CD8-positive, alpha-beta memory T cell (primary cell): Measurements from ENCODE around the gene RGS8. TPM values are rescaled to one million over a fixed set of nuclear protein-coding genes. Genes with fewer than 3 reads are reported as not detected.

Experiments
- CTCF ChIA-PET: fragments of 350-600 bp; sonication (Branson Sonifier 250); formaldehyde crosslinking; loops from one replicate; lab custom pipeline; 2021; ENCODE audit warnings: antibody characterized with exemption; lab: Charles Lee
- POLR2A ChIA-PET: fragments of 350-600 bp; sonication (Branson Sonifier 250); formaldehyde crosslinking; loops from one replicate; lab custom pipeline; 2021; ENCODE audit warnings: antibody characterized with exemption; lab: Charles Lee
- DNase-seq, 5 donors: peaks; one replicate each; pipeline versions ENCODE4 v3.0.0 to v3.0.0-alpha.2; 2020 to 2022; ENCODE audit warnings: mixed read lengths in 1 of 5
- H3K27ac ChIP-seq: one replicate; pipeline ENCODE4 v1.7.0; 2013; ENCODE audit warnings: low read depth, mild to moderate bottlenecking, low read length, moderate library complexity
- H3K27me3 ChIP-seq: 2 replicates; pipeline ENCODE4 v1.7.0; 2013; ENCODE audit warnings: low read length, mild to moderate bottlenecking; ENCODE audit not compliant: insufficient read depth, poor library complexity, severe bottlenecking
- H3K36me3 ChIP-seq: 2 replicates; pipeline ENCODE4 v1.7.0; 2013; ENCODE audit warnings: mild to moderate bottlenecking, low read length, moderate library complexity; ENCODE audit not compliant: insufficient read depth
- H3K4me1 ChIP-seq: 2 replicates; pipeline ENCODE4 v1.7.0; 2013; ENCODE audit warnings: mild to moderate bottlenecking, low read length, moderate library complexity; ENCODE audit not compliant: insufficient read depth
- H3K4me3 ChIP-seq: 2 replicates; pipeline ENCODE4 v1.7.0; 2013; ENCODE audit warnings: mild to moderate bottlenecking, low read length
- H3K9me3 ChIP-seq: 2 replicates; pipeline ENCODE4 v1.7.0; 2013; ENCODE audit warnings: mild to moderate bottlenecking, low read length
- H3K27ac Mint-ChIP-seq, 8 donors: one replicate each; pipeline ENCODE4 v1.8.0; 2020 to 2021; ENCODE audit warnings: mixed read lengths in 8 of 8, mild to moderate bottlenecking in 6 of 8, inconsistent platforms in 3 of 8, moderate library complexity in 3 of 8
- H3K27me3 Mint-ChIP-seq, 2 donors: one replicate each; pipeline ENCODE4 v1.8.0; 2020 to 2021; ENCODE audit warnings: mixed read lengths in 2 of 2, mild to moderate bottlenecking in 1 of 2, moderate library complexity in 1 of 2
- H3K36me3 Mint-ChIP-seq, 3 donors: one replicate each; pipeline ENCODE4 v1.8.0; 2020 to 2021; ENCODE audit warnings: mixed read lengths in 3 of 3, inconsistent platforms in 1 of 3, mild to moderate bottlenecking in 1 of 3
- H3K4me1 Mint-ChIP-seq, 3 donors: one replicate each; pipeline ENCODE4 v1.8.0; 2020 to 2021; ENCODE audit warnings: mixed read lengths in 3 of 3, inconsistent platforms in 1 of 3, mild to moderate bottlenecking in 1 of 3
- H3K4me3 Mint-ChIP-seq, 7 donors: one replicate each; pipeline ENCODE4 v1.8.0; 2020 to 2021; ENCODE audit warnings: mixed read lengths in 7 of 7, mild to moderate bottlenecking in 6 of 7, moderate library complexity in 4 of 7, inconsistent platforms in 2 of 7
- H3K9me3 Mint-ChIP-seq, 5 donors: one replicate each; pipeline ENCODE4 v1.8.0; 2020 to 2022; ENCODE audit warnings: mixed read lengths in 5 of 5, mild to moderate bottlenecking in 3 of 5, moderate library complexity in 2 of 5, inconsistent platforms in 1 of 5
- polyA plus RNA-seq: library from polyadenylated mRNA; unstranded; fragments of 300-500 nt; fragmentation: Illumina TruSeq; gene quantifications from one replicate; pipeline ENCODE4 v1.2.3, GENCODE V29; 2021
- total RNA-seq, 2 experiments: library from RNA; stranded (reverse); gene quantifications; one replicate each; pipeline ENCODE4 v1.2.3, GENCODE V29; 2021

Gene RGS8
- total and polyA plus RNA-seq, 3 experiments from 2014 or later: not detected

GRCh38 chr1:182635871-182636270 lies 48.5 kb downstream of the RGS8 start:
- POLR2A ChIA-PET: no interaction called here

More at GRCh38 chr1:182635871-182636270, 48.5 kb downstream of the RGS8 start:
- no peaks in the 10 kb centered on the region for H3K36me3 Mint-ChIP-seq
- H3K36me3 ChIP-seq: no peaks in the 10 kb centered on the region
- H3K27ac ChIP-seq: no peak overlapping the region
- H3K27me3 Mint-ChIP-seq: peaks cover 2 to 19% of the 10 kb centered on the region in 2 donors
- CTCF ChIA-PET: no interaction called here
- DNase-seq: no peak
- no peak overlapping the region for H3K4me3 ChIP-seq
- H3K27me3 ChIP-seq: no peaks in the 10 kb centered on the region
- no peaks in the 10 kb centered on the region for H3K9me3 ChIP-seq
- no peak overlapping the region for H3K27ac Mint-ChIP-seq
- no peaks in the 10 kb centered on the region for H3K9me3 Mint-ChIP-seq
- peaks cover 5 to 11% (median 8%) of the 10 kb centered on the region in 3 donors for H3K4me1 Mint-ChIP-seq
- no peak overlapping the region for H3K4me3 Mint-ChIP-seq
- no peaks in the 10 kb centered on the region for H3K4me1 ChIP-seq

Other genes starting within 250 kb of the RGS8 start
- not detected for gene RGSL1, start 234.4 kb downstream of the RGS8 start, total RNA-seq
- gene RGSL1, start 234.4 kb downstream of the RGS8 start, polyA plus RNA-seq: not detected
- 1 to 10 TPM; 5.3 to 5.6 TPM for gene RNASEL, start 95.3 kb downstream of the RGS8 start, total RNA-seq
- 8.7 TPM for gene RNASEL, start 95.3 kb downstream of the RGS8 start, polyA plus RNA-seq
- gene RGS16, start 80.2 kb downstream of the RGS8 start, total RNA-seq: 10 to 100 TPM; 58.9 to 59.9 TPM
- 0.21 TPM for gene RGS16, start 80.2 kb downstream of the RGS8 start, polyA plus RNA-seq
- gene NPL, start 105.2 kb upstream of the RGS8 start, total RNA-seq: 10 to 100 TPM in 1 of 2 experiments, 1 to 10 TPM in 1; 9.3 to 12.3 TPM
- 8.5 TPM for gene NPL, start 105.2 kb upstream of the RGS8 start, polyA plus RNA-seq
- gene DHX9, start 154.8 kb upstream of the RGS8 start, total RNA-seq: 100 to 1,000 TPM; 342 to 353 TPM
- 115 TPM for gene DHX9, start 154.8 kb upstream of the RGS8 start, polyA plus RNA-seq